Nephron progenitor cell (in vitro differentiated cells): ENCODE data around the gene VTI1A.

Source experiments
- DNase-seq: peaks from one replicate; pipeline ENCODE4 v3.0.0; 2021
- H3K27ac Mint-ChIP-seq: 2 replicates; pipeline ENCODE4 v1.8.0; 2021; ENCODE audit warnings: mild to moderate bottlenecking, moderate library complexity, mixed read lengths
- H3K27me3 Mint-ChIP-seq: 2 replicates; pipeline ENCODE4 v1.8.0; 2021; ENCODE audit warnings: mild to moderate bottlenecking, low read depth, mixed read lengths; ENCODE audit not compliant: poor library complexity
- H3K36me3 Mint-ChIP-seq: 2 replicates; pipeline ENCODE4 v1.8.0; 2021; ENCODE audit warnings: low read depth, mixed read lengths
- H3K4me1 Mint-ChIP-seq: 2 replicates; pipeline ENCODE4 v1.8.0; 2021; ENCODE audit warnings: mixed read lengths
- H3K4me3 Mint-ChIP-seq: 2 replicates; pipeline ENCODE4 v1.8.0; 2021; ENCODE audit warnings: mild to moderate bottlenecking, moderate library complexity, mixed read lengths
- H3K9me3 Mint-ChIP-seq: 2 replicates; pipeline ENCODE4 v1.8.0; 2021; ENCODE audit warnings: mild to moderate bottlenecking, moderate library complexity, mixed read lengths
- CTCF ChIP-seq: fragments of 200-600 bp; sonication (generic); IDR thresholded peaks from 2 replicates; pipeline ENCODE4 v1.5.0; 2021; ENCODE audit warnings: antibody characterized with exemption

The VTI1A gene

DNA sequence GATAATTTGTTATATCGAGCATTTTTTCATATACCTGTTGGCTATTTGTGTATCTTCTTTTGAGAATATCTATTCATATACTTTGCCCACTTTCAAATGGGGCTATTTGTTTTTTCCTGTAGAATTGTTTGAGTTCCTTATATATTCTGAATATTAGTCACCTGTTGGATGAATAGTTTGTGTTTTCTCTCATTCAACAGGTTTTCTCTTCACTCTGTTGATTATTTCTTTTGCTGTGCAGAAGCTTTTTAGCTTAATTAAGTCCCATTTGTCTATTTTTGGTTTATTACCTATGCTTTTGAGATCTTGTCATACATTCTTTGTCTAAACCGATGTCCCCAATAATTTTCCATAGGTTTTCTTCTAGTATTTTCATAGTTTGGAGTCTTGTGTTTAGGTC, 65.3 kb downstream of the VTI1A start:
- no peak for DNase-seq
- no peaks in the 10 kb centered on the region for H3K9me3 Mint-ChIP-seq
- no peaks in the 10 kb centered on the region for H3K4me1 Mint-ChIP-seq
- TF ChIP-seq CTCF, result no peak
- H3K27ac Mint-ChIP-seq, result no peak overlapping the region
- H3K27me3 Mint-ChIP-seq, result no peaks in the 10 kb centered on the region
- H3K4me3 Mint-ChIP-seq, result no peak overlapping the region
- peaks cover 7% of the 10 kb centered on the region for H3K36me3 Mint-ChIP-seq

DNA sequence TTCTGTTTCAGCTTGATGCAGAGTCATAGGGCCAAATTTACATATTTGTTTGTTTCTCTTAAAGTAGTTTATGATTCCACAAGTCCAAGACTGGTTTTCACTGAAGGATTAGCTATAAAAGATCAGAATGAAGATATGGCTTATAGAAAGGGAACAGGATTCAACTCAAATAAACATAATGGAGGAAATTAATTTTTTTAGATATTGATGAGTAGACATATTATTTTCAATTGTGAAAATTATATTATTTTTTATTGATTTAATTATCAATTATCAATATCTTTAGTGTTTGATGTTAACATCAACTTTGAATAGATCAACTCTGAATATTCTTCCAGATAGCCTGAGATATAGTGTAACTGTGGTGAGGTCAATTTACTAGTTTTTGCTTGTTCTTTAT, 68.1 kb downstream of the VTI1A start:
- DNase-seq, result no peak
- no peaks in the 10 kb centered on the region for H3K9me3 Mint-ChIP-seq
- H3K27ac Mint-ChIP-seq, result no peak overlapping the region
- H3K27me3 Mint-ChIP-seq, result no peaks in the 10 kb centered on the region
- no peaks in the 10 kb centered on the region for H3K4me1 Mint-ChIP-seq
- no peak for TF ChIP-seq CTCF
- peaks cover 7% of the 10 kb centered on the region for H3K36me3 Mint-ChIP-seq
- no peak overlapping the region for H3K4me3 Mint-ChIP-seq

DNA sequence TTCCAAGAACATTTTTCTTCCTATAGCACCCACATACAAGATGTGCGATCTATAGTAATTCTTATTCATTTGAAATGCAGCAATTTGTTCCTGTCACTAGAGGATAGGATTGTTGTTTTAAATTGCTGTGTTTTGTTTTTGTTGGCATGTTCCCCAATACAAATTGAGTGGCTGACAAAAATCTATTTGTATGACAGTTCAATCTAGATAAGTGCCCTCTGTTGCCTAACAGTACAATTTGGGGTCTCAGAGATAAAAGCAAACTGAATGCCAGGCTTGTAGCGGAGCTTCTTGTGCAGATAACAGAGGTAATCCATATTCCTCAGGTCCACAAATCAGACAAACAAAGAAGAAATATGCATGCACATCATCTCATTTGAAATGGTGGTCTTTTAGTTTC, 68.8 kb downstream of the VTI1A start:
- Mint-ChIP-seq H3K27ac (no peak overlapping the region), H3K4me1 (no peaks in the 10 kb centered on the region), H3K4me3 (no peak overlapping the region), H3K27me3 (no peaks in the 10 kb centered on the region), H3K36me3 (peaks cover 7% of the 10 kb centered on the region), H3K9me3 (no peaks in the 10 kb centered on the region)
- no peak for DNase-seq
- no peak for TF ChIP-seq CTCF

- no peaks in the 10 kb centered on the region for H3K4me1 Mint-ChIP-seq
- no peak for TF ChIP-seq CTCF
- no peak overlapping the region for H3K27ac Mint-ChIP-seq
- no peak for DNase-seq
- no peak overlapping the region for H3K4me3 Mint-ChIP-seq
- H3K27me3 Mint-ChIP-seq, result no peaks in the 10 kb centered on the region
- H3K36me3 Mint-ChIP-seq, result no peaks in the 10 kb centered on the region
- no peaks in the 10 kb centered on the region for H3K9me3 Mint-ChIP-seq
These were observed 70.4 kb downstream of the VTI1A start for GRCh38 chr10:112517451-112517862.

DNA sequence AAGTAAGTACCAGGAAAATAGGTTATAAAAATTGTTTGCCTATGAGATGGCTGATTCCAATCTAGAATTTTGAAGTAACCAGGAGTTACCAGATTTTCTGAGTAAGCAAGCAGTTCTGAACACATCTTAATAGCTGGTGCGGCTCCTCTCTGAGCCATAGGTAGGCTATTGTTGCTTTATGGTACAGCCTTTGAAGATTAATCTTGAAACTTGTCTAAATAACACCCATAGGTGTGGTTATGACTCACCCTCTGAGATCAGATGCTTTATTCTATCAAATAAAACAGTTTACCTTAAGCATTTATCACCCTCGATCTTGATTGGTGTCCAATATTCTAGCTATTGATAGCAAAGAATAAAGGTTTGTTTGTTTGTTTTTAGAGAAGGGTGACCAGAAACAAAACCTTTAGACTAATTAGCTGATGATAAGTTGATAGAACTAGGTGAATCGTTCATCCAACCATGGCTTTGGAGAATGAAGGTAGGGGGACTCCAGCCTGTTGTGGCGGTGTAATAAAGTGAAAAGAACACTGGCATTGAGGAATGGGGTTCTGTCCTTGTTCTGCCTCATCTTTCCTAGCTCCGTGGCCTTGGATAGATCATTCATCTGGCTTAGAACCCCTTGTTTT, 72.2 kb downstream of the VTI1A start:
- no peak for TF ChIP-seq CTCF
- H3K9me3 Mint-ChIP-seq, result no peaks in the 10 kb centered on the region
- no peaks in the 10 kb centered on the region for H3K36me3 Mint-ChIP-seq
- H3K27me3 Mint-ChIP-seq, result no peaks in the 10 kb centered on the region
- H3K4me1 Mint-ChIP-seq, result no peaks in the 10 kb centered on the region
- DNase-seq, result no peak
- H3K4me3 Mint-ChIP-seq, result no peak overlapping the region
- H3K27ac Mint-ChIP-seq, result no peak overlapping the region

- DNase-seq, result no peak
- H3K36me3 Mint-ChIP-seq, result no peaks in the 10 kb centered on the region
- H3K27me3 Mint-ChIP-seq, result no peaks in the 10 kb centered on the region
- H3K27ac Mint-ChIP-seq, result no peak overlapping the region
- H3K9me3 Mint-ChIP-seq, result no peaks in the 10 kb centered on the region
- no peaks in the 10 kb centered on the region for H3K4me1 Mint-ChIP-seq
- H3K4me3 Mint-ChIP-seq, result no peak overlapping the region
- no peak for TF ChIP-seq CTCF
These were observed 73.9 kb downstream of the VTI1A start for GRCh38 chr10:112520914-112521313.
